ENCODE data around the gene TRMT10C.

TRMT10C gene

GRCh38 chr3:101533603-101533968 lies 28.1 kb upstream of the TRMT10C start:
- Histone ChIP-seq H3K4me3 (replicated peaks; ENCODE audit: insufficient read depth, low read length) (no peak overlapping the region), H3K27ac (replicated peaks) (no peak overlapping the region), H3K27me3 (ENCODE audit: insufficient read depth, poor library complexity, severe bottlenecking) (no peaks in the 10 kb centered on the region)
- no peak for DNase-seq (ENCODE audit: low read depth in 1 of 2, low spot score in 1 of 2)
- TF ChIP-seq CTCF (IDR thresholded peaks at IDR 0.05; ENCODE audit: insufficient read depth, low read length) (no peak), POLR2AphosphoS5 (IDR thresholded peaks at IDR 0.05; ENCODE audit: low read depth) (no peak), REST (IDR thresholded peaks at IDR 0.05; ENCODE audit: insufficient replicate concordance, low read depth) (no peak), SPI1 (IDR thresholded peaks at IDR 0.05; ENCODE audit: borderline replicate concordance, low read depth) (no peak), GABPA (IDR thresholded peaks at IDR 0.05; ENCODE audit: low read depth) (no peak)

- TF ChIP-seq POLR2AphosphoS5 (IDR thresholded peaks at IDR 0.05; ENCODE audit: low read depth) = no peak
- no peak for TF ChIP-seq REST (IDR thresholded peaks at IDR 0.05; ENCODE audit: insufficient replicate concordance, low read depth)
- no peak for TF ChIP-seq CTCF (IDR thresholded peaks at IDR 0.05; ENCODE audit: insufficient read depth, low read length)
- no peak for TF ChIP-seq SPI1 (IDR thresholded peaks at IDR 0.05; ENCODE audit: borderline replicate concordance, low read depth)
- TF ChIP-seq GABPA (IDR thresholded peaks at IDR 0.05; ENCODE audit: low read depth) = no peak
- no peak for DNase-seq (ENCODE audit: low read depth in 1 of 2, low spot score in 1 of 2)
- no peaks in the 10 kb centered on the region for H3K27me3 ChIP-seq (ENCODE audit: insufficient read depth, poor library complexity, severe bottlenecking)
Observed at GRCh38 chr3:101535221-101535620, 26.4 kb upstream of the TRMT10C start.

GRCh38 chr3:101536266-101536665 lies 25.4 kb upstream of the TRMT10C start:
- no peaks in the 10 kb centered on the region for H3K27me3 ChIP-seq (ENCODE audit: insufficient read depth, poor library complexity, severe bottlenecking)
- H3K4me3 ChIP-seq (replicated peaks; ENCODE audit: insufficient read depth, low read length) = no peak overlapping the region
- no peak for DNase-seq (ENCODE audit: low read depth in 1 of 2, low spot score in 1 of 2)
- H3K27ac ChIP-seq (replicated peaks) = no peak overlapping the region
- no peak for TF ChIP-seq GABPA (IDR thresholded peaks at IDR 0.05; ENCODE audit: low read depth)
- TF ChIP-seq SPI1 (IDR thresholded peaks at IDR 0.05; ENCODE audit: borderline replicate concordance, low read depth) = no peak
- no peak for TF ChIP-seq CTCF (IDR thresholded peaks at IDR 0.05; ENCODE audit: insufficient read depth, low read length)
- no peak for TF ChIP-seq POLR2AphosphoS5 (IDR thresholded peaks at IDR 0.05; ENCODE audit: low read depth)
- no peak for TF ChIP-seq REST (IDR thresholded peaks at IDR 0.05; ENCODE audit: insufficient replicate concordance, low read depth)

More at GRCh38 chr3:101535221-101535620, 26.4 kb upstream of the TRMT10C start:
- Histone ChIP-seq H3K27ac (replicated peaks) (no peak overlapping the region), H3K4me3 (replicated peaks; ENCODE audit: insufficient read depth, low read length) (no peak overlapping the region)

Data from HL-60 (cell line).